ENCODE measurements around the gene SLC17A2.
"Not testable (repeated sequence)": the region's sequence is repeated elsewhere in the genome, so short reads cannot be mapped to it uniquely, and the experiment has no call there.

The SLC17A2 gene

DNA sequence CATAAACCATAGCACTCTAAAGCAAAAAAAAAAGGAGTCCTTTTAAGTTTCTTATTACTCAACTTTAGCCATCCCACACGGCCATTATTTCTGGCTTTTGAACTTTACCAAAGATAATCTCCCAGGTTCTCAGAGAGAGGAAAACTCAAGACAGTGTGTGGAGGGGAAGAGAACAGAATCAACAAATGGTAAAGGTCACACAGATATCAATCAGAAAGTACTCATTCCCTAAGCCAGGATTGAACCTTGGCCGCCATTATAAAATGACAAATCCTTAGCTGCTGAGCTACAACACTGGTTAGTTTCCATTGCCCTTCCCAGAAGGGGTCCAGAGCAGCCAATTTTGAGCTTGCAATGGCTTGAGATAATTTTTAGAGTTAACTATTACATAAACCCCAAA lies 22.0 kb upstream of the SLC17A2 start:
- DNase-seq (ENCODE audit: low read depth in 2 of 2): no peak

DNA sequence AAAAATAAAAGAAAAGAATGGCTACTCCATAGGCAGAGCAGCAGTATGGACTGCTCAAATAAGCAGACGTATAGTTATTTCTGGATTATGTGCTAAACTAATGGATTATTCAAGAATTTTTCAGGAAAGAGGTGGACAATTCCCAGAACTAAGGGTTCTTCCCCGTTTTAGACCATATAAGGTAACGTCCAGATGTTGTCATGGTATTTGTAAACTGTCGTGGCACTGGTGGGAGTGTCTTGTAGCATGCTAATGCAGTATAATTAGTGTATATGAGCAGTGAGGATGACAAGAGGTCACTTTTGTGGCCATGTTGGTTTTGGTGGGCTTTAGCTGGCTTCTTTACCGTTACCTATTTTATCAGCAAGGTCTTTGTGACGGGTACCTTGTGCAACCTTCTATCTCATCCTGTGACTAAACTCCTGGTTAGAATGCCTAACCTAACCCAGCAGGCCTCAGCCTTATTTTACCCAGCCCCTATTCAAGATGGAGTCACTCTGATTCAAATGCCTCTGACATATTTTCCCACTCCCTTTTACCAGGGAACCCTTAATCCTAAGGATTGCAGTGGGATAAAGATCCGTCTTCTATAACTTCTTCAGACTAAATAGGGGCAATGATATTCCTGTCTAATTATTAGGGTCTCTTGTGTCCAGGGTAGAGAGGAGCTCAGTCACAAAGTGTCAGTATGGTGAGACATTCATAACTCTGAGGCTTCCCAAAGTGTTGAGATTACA lies 21.0 kb upstream of the SLC17A2 start:
- no peak for DNase-seq (ENCODE audit: low read depth in 2 of 2)

GRCh38 chr6:25950297-25950696 lies 19.8 kb upstream of the SLC17A2 start:
- DNase-seq (ENCODE audit: low read depth in 2 of 2): no peak

DNA sequence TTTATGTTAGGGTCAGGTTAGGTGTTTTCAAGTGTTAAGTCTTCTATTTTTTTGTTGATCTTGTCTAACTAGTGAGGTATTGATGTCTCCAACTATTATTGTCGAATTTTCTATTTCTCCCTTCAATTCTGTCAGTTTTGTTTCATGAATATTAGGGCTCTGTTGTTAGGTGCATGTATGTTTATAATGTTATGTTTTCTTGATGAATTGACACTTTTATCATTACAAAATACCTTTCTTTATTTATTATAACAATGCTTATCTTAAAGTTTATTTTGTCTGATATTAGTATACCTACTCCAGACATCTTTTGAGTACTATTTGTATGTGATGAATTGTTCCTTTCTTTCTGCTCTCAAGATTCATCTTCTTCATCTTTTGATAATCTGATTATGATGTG lies 19.2 kb upstream of the SLC17A2 start:
- no peak for DNase-seq (ENCODE audit: low read depth in 2 of 2)

GRCh38 chr6:25947492-25947891 lies 17.0 kb upstream of the SLC17A2 start:
- DNase-seq (ENCODE audit: low read depth in 2 of 2): not testable (repeated sequence)

DNA sequence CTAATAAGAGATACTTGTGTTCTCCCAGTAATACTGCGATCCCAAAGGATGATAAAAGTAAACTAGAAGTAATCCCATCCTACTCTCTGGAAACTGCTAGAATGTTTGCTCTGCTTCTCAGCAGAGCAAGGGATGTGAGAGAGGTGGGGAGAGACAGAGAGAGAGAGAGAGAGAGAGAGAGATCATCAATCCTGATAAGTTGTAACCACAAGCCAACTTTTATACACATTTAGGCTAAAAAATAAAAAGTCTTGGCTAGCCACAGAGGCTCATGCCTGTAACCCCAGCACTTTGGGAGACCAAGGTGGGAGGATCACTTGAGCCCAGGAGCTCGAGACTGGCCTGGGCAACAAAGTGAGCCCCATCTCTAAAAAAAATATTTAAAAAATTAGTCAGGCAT lies 16.1 kb upstream of the SLC17A2 start:
- no peak for DNase-seq (ENCODE audit: low read depth in 2 of 2)

DNA sequence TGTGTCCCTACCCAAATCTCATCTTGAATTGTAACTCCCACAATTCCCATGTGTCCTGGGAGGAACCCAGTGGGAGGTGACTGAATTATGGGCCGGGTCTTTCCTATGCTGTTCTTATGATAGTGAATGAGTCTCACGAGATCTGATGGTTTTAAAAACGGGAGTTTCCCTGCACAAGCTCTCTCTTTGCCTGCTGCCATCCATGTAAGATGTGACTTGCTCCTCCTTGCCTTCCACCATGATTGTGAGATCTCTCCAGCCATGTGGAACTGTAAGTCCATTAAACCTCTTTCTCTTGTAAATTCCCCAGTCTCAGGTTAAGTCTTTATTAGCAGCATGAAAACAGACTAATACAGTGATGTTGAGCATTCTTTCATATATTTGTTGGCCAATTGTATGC lies 15.2 kb upstream of the SLC17A2 start:
- DNase-seq (ENCODE audit: low read depth in 2 of 2): not testable (repeated sequence)

GRCh38 chr6:25944688-25945574 lies 14.4 kb upstream of the SLC17A2 start:
- DNase-seq (ENCODE audit: low read depth in 2 of 2): no peak

GRCh38 chr6:25943887-25944286 lies 13.4 kb upstream of the SLC17A2 start:
- DNase-seq (ENCODE audit: low read depth in 2 of 2): no peak

DNA sequence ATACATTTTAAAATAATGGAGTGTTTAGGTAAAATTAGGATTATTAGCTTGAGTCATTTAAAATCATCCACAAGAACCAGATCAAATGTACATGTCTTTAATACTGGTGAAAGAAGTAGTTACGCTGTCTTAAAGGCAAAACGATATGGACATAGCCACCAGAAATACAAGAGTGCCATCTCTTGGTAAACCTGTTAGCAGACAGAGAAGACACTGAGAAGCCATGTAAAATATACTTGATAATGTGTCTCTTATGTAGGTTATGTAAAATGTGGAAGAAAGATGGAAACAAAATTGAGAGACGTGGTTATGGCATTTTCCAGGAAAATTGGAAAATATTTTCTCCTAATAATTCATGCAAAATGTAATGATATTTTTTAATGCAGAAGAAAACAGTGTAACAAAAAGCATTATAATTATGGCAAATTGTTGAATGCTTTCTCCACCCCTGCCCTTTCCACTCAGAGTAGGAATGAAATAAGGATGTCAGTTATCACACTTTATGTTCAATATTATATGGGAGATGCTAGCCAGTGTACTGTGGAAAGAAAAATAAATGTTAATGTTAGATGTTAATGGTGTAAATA lies 12.2 kb upstream of the SLC17A2 start:
- no peak for DNase-seq (ENCODE audit: low read depth in 2 of 2)

- no peak for DNase-seq (ENCODE audit: low read depth in 2 of 2)
These were observed 9.1 kb upstream of the SLC17A2 start for GRCh38 chr6:25939593-25939992.

DNA sequence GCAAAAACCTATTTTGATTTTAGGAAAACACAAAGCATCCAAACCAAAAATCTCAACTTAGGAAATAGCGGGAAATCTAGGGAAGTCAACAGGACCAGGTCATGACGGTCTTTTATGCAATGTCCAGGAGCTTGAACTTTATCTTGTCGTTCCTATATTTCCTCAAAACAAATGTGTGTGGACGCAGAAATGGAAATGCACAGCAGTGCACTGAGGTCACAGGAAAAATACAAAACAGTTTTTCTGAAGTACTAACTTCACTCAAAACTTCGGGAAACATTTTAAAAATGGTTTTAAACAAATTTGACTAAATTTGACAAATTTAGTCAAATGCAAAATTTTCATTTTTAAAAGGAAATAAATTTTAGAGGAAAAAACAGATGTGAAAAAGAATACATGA lies 5.5 kb upstream of the SLC17A2 start:
- DNase-seq (ENCODE audit: low read depth in 2 of 2): no peak

- no peak for DNase-seq (ENCODE audit: low read depth in 2 of 2)
These were observed 4.3 kb upstream of the SLC17A2 start for GRCh38 chr6:25934735-25935313.

DNA sequence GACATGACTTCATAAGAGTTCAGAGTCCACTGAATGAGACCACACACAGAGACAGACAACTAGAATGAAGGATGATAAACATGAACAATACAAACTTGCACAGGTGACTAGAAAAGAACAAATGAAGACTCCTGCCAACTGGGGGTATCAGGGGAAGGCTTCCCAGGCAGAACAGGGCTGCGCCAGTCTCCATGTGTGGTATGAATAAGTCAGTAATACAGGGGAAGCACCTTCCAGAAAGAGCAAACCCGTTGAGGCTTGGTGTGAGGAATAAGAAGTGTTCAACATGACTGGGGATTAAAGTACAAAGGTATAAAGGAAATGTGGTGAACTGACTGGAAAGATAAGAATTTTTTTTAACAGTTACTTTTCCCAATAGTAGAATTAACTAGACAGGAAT lies 3.7 kb upstream of the SLC17A2 start:
- no peak for DNase-seq (ENCODE audit: low read depth in 2 of 2)

GRCh38 chr6:25931411-25931709 lies 869 bp upstream of the SLC17A2 start:
- DNase-seq (ENCODE audit: low read depth in 2 of 2): no peak

GRCh38 chr6:25929785-25930184 lies 706 bp downstream of the SLC17A2 start:
- not testable (repeated sequence) for DNase-seq (ENCODE audit: low read depth in 2 of 2)

DNA sequence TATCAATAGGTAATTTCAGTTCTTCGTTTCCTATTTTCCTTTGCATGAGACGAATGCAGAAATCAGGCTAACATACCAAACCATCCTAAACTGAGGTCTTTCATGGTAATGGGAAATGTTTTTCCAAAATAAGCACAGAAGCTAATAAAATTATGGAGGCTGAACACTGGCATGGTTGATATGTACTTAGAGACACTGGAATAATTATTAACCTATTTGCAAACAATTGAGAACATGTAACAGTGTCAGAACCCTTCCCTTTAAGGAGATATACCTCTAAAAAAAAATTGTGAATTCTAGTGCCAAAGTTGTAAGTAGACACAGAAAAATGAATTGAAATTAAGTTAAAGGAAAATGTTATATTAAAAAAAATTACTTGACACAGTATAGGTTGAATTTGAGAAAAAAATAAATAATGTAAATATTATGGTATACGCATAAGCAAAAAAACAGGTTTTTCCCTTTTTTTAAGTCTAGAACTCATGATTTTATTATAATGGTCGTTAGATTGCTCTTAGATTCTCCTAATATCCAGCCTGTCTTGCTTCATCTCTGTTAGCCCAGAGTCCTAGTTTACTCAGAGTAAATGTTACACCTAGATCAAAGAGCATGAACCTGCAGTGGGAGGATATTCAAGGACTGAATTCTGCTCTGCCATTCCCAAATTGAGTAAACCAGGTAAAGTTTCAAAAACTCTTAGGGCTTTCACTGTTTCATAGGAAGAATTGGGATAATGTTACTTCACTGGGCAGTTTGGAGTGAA lies 1.7 kb downstream of the SLC17A2 start:
- DNase-seq (ENCODE audit: low read depth in 2 of 2): no peak

DNA sequence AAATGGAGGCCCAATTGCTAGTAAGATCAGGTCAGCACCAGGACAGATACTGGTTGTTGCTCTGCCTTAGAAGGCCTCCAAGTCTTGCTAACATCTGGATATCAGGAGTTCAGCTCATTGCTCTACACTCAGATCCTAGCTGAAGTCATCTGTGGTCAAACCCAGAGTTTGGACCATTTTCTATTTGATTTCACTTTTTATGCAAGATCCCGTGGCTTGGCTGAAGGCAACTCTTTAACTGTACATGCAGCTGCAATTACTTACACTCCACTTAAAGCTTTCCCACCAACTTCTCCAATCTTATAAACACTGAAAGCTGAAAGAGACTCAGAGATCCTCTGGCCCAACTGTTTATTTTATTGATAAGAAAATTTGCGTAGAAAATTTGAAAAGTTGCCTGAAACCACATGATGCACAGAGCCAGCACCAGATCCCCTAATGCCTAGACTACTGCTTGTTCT lies 2.7 kb downstream of the SLC17A2 start:
- DNase-seq (ENCODE audit: low read depth in 2 of 2): no peak

DNA sequence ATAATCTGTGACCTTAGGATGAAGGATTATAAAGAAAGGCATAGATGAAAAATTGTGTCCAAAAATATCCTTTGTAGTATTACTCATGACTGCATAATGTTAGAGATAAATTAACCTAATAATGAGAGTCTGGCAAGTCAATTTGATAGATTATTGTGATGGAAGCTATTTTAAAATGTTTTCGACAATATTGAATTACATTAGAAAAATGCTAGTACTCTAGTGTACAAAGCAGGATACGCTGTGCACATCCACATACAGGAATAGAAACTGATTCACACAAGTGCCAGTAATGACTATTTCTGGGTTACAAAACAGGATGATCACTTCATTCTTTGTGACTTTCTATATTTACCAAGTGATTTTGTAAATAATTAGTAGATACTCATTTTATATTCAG lies 3.3 kb downstream of the SLC17A2 start:
- DNase-seq (ENCODE audit: low read depth in 2 of 2): no peak

DNA sequence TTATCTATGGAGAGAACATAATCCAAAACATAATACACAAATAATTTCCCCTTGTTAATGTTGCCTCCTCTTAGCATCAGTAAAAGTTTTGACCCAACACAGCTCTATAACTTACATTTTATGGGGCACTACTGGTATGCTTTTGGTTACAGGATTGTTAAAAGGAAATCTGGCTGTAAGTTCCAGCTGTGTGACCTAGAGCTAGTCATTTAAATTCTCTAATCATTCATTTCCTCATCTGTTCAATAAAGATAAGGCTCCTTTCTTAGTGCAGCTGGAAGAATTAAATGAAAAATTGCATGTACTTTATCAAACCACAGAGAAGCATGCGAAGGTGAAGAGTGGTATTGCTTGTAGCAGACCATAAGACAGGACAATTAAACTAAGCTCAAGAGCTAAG lies 4.6 kb downstream of the SLC17A2 start:
- no peak for DNase-seq (ENCODE audit: low read depth in 2 of 2)

- DNase-seq (ENCODE audit: low read depth in 2 of 2): no peak
These were observed 8.2 kb downstream of the SLC17A2 start for GRCh38 chr6:25922301-25922700.

All from stimulated activated CD4-positive, alpha-beta T cell treated with anti-CD3 and anti-CD28 coated beads, Interleukin-12 subunit alpha, Interleukin-12 subunit beta, amount 100 ng/mL, for 24 hours (primary cell).